A549 (cell line): ENCODE data around the gene TTC12. TPM values are rescaled to one million over a fixed set of nuclear protein-coding genes. Genes with fewer than 3 reads are reported as not detected.

ENCODE experiments used
- ATAC-seq, 2 experiments: fragments of 200-7000 bp in 1 of 2; fragments of >200 bp in 1 of 2; cut with Nextera tagmentation in 1 of 2; cut with Tn5 transposase in 1 of 2; 3 replicates each; pipeline versions ENCODE4 v1.8.0 to v1.9.1; 2018 to 2020; ENCODE audit warnings: mild to moderate bottlenecking in 1 of 2, moderate library complexity in 1 of 2
- CTCF ChIA-PET: fragments of 300-600 bp; sonication (Branson Sonifier 250); formaldehyde crosslinking; extraction: SDS; loops from one replicate; lab custom pipeline; 2021; ENCODE audit warnings: antibody characterized with exemption, inconsistent platforms; lab: Yijun Ruan, JAX
- POLR2A ChIA-PET: fragments of 350-600 bp; formaldehyde crosslinking; extraction: SDS; loops from one replicate; lab custom pipeline; 2021; ENCODE audit warnings: antibody characterized with exemption, inconsistent platforms; lab: Yijun Ruan, JAX
- DNase-seq, 2 experiments: peaks; one replicate each; pipeline versions ENCODE4 v3.0.0 to v3.0.0-alpha.2; 2011 to 2016; ENCODE audit warnings: low read depth in 1 of 2, low spot score in 1 of 2
- FAIRE-seq: peaks from 2 replicates; lab custom pipeline; 2011; peaks lifted over from hg19 to GRCh38; lab: Jason Lieb, UNC
- H3K27ac ChIP-seq, 2 experiments: fragments of >200 bp; sonication (Bioruptor Twin); formaldehyde crosslinking; 3 replicates each; pipeline ENCODE4 v1.5.1; 2016 to 2017
- H3K4me1 ChIP-seq: fragments of >200 bp; sonication (Bioruptor Twin); formaldehyde crosslinking; 3 replicates; pipeline ENCODE4 v1.6.1; 2016
- H3K4me2 ChIP-seq: fragments of >200 bp; sonication (Bioruptor Twin); formaldehyde crosslinking; 3 replicates; pipeline ENCODE4 v1.6.1; 2016
- H3K4me3 ChIP-seq: fragments of >200 bp; sonication (Bioruptor Twin); formaldehyde crosslinking; 3 replicates; pipeline ENCODE4 v1.5.1; 2016
- H3K9me3 ChIP-seq: fragments of >200 bp; sonication (Bioruptor Twin); formaldehyde crosslinking; 3 replicates; pipeline ENCODE4 v1.6.1; 2016
- BHLHE40 ChIP-seq: IDR thresholded peaks from 2 replicates; pipeline ENCODE4 v1.6.1; 2012; ENCODE audit warnings: low read depth, low read length, inconsistent platforms
- CBX2 ChIP-seq: fragments of 200-600 bp; sonication (generic); IDR thresholded peaks from 2 replicates; pipeline ENCODE4 v1.6.1; 2016; ENCODE audit warnings: low read depth, mild to moderate bottlenecking, borderline replicate concordance
- CEBPB ChIP-seq, 2 experiments: fragments of >200 bp in 1 of 2; sonication (Bioruptor Twin) in 1 of 2; formaldehyde crosslinking in 1 of 2; IDR thresholded peaks; 2 replicates each; pipeline ENCODE4 v1.6.1; 2012 to 2016
- CHD2 ChIP-seq: fragments of 150-350 bp; IDR thresholded peaks from 2 replicates; pipeline ENCODE4 v1.6.1; 2014; ENCODE audit warnings: low read length; ENCODE audit not compliant: partially characterized antibody
- EHMT2 ChIP-seq: fragments of 200-600 bp; sonication (generic); IDR thresholded peaks from 2 replicates; pipeline ENCODE4 v1.6.1; 2016; ENCODE audit warnings: antibody characterized with exemption, low read depth, mild to moderate bottlenecking, moderate library complexity
- HEYL ChIP-seq: fragments of 250-450 bp; sonication (Bioruptor Pico); IDR thresholded peaks from 2 replicates; pipeline ENCODE4 v1.8.0; 2021; ENCODE audit warnings: mild to moderate bottlenecking, moderate library complexity
- HOXB13 ChIP-seq: fragments of 250-450 bp; sonication (Bioruptor Pico); IDR thresholded peaks from 2 replicates; pipeline ENCODE4 v1.5.0; 2020; ENCODE audit warnings: low read depth, mild to moderate bottlenecking, moderate library complexity
- JUNB ChIP-seq: fragments of >200 bp; sonication (Bioruptor Twin); formaldehyde crosslinking; IDR thresholded peaks from 2 replicates; pipeline ENCODE4 v1.6.1; 2016
- KDM1A ChIP-seq: fragments of 200-600 bp; sonication (generic); IDR thresholded peaks from 2 replicates; pipeline ENCODE4 v1.6.1; 2016; ENCODE audit warnings: low read depth, mild to moderate bottlenecking
- KDM5A ChIP-seq: fragments of 200-600 bp; sonication (generic); IDR thresholded peaks from 2 replicates; pipeline ENCODE4 v1.6.1; 2016; ENCODE audit warnings: antibody characterized with exemption, mild to moderate bottlenecking
- MAZ ChIP-seq: fragments of 150-350 bp; IDR thresholded peaks from 2 replicates; pipeline ENCODE4 v1.6.1; 2014; ENCODE audit warnings: antibody characterized with exemption, low read depth, low read length, borderline replicate concordance
- NFE2L2 ChIP-seq: fragments of 150-350 bp; conservative IDR thresholded peaks from 2 replicates; pipeline ENCODE4 v1.6.1; 2014; ENCODE audit warnings: low read length
- NPAS2 ChIP-seq: fragments of 250-450 bp; sonication (Bioruptor Pico); IDR thresholded peaks from 2 replicates; pipeline ENCODE4 v1.8.0; 2022; ENCODE audit warnings: mild to moderate bottlenecking, moderate library complexity, borderline replicate concordance
- POLR2A ChIP-seq: IDR thresholded peaks from 2 replicates; pipeline ENCODE4 v1.6.1; 2012; ENCODE audit warnings: mild to moderate bottlenecking, low read length
- RARB ChIP-seq: fragments of 250-450 bp; sonication (Bioruptor Pico); IDR thresholded peaks from 2 replicates; pipeline ENCODE4 v1.8.0; 2021; ENCODE audit warnings: mild to moderate bottlenecking, moderate library complexity
- RFX5 ChIP-seq: fragments of 450-650 bp; IDR thresholded peaks from 2 replicates; pipeline ENCODE4 v1.7.1; 2014; ENCODE audit warnings: antibody characterized with exemption, mild to moderate bottlenecking, moderate library complexity
- SMC3 ChIP-seq: fragments of >200 bp; sonication (Bioruptor Twin); formaldehyde crosslinking; IDR thresholded peaks from 3 replicates; pipeline ENCODE4 v1.6.1; 2018; ENCODE audit warnings: inconsistent platforms
- ZFP36 ChIP-seq: fragments of 450-650 bp; IDR thresholded peaks from 2 replicates; pipeline ENCODE4 v1.6.1; 2014; ENCODE audit warnings: borderline replicate concordance; ENCODE audit not compliant: partially characterized antibody
- ZNF302 ChIP-seq: fragments of 250-450 bp; sonication (Bioruptor Pico); IDR thresholded peaks from 2 replicates; pipeline ENCODE4 v1.9.0; 2021; ENCODE audit warnings: inconsistent platforms, mild to moderate bottlenecking, moderate library complexity
- ZSCAN20 ChIP-seq: fragments of 250-450 bp; sonication (Bioruptor Pico); IDR thresholded peaks from 2 replicates; pipeline ENCODE4 v1.8.0; 2022; ENCODE audit warnings: mild to moderate bottlenecking, moderate library complexity
- WGBS: methylation state at CpG from one replicate; pipeline ENCODE4 v1.1.6; 2017; ENCODE audit errors: missing lambda C conversion rate; 5-methylcytosine and 5-hydroxymethylcytosine counted together
- polyA plus RNA-seq, 4 experiments: library from polyadenylated mRNA; depleted of rRNA in 3 of 4; stranded (reverse); fragments of >200 nt; fragmentation: RNase III in 1 of 4; extraction: RNeasy Plus Mini Kit Qiagen cat#74134 plus additional on column Dnase treatment in 1 of 4; gene quantifications; 2 replicates in 3 of 4; 3 replicates in 1 of 4; pipeline ENCODE4 v1.2.3, GENCODE V29; 2011 to 2017
- TF ChIP-seq, protein P1 (sequence below): fragments of 450-650 bp; IDR thresholded peaks from 2 replicates; pipeline ENCODE4 v1.6.1; 2014; ENCODE audit warnings: antibody characterized with exemption
- TF ChIP-seq, protein P2 (sequence below): fragments of >200 bp; sonication (Bioruptor Twin); formaldehyde crosslinking; IDR thresholded peaks from 2 replicates; pipeline ENCODE4 v1.6.1; 2016
- TF ChIP-seq, protein P3 (sequence below): fragments of 200-600 bp; sonication (generic); IDR thresholded peaks from 2 replicates; pipeline ENCODE4 v1.6.1; 2016; ENCODE audit warnings: antibody characterized with exemption, mild to moderate bottlenecking, moderate library complexity
- TF ChIP-seq, protein P4 (sequence below): fragments of >200 bp; sonication (Bioruptor Twin); formaldehyde crosslinking; IDR thresholded peaks from 3 replicates; pipeline ENCODE4 v1.6.1; 2016

TTC12 gene
- polyA plus RNA-seq, 2 of the 4 experiments (the other 2 are of a cell fraction) = 5.9 to 13.5 TPM

DNA sequence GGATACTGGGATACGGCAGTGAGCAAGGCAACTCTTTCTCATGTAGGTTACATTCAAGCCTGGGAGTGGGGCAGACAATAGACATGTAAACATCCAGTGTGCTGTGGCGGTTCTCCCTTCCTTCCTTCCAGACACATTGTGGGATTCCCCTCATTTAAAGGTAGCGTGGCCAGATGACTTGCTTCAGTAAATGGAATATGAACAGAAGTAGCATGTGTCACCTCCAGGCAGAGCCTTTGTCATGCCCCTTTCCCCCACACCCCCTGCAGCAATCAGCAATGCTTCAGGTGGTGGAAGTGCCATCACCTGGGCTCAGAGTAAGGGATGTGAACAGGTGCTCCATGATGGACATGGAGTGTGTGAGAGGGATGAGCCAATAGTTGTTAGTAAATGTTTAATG lies 34.8 kb upstream of the TTC12 start:
- FAIRE-seq (no peak), DNase-seq (no peak), ATAC-seq (no peak)
- no peak for TF ChIP-seq SMC3
- no peak for TF ChIP-seq NFE2L2
- no peak for TF ChIP-seq POLR2A
- no peak overlapping the region for H3K27ac ChIP-seq
- no peak overlapping the region for H3K4me3 ChIP-seq
- H3K4me2 ChIP-seq = no peak overlapping the region
- H3K4me1 ChIP-seq = no peaks in the 10 kb centered on the region
- CTCF ChIA-PET = no interaction called here
- 29% methylated on average over 3 of the region's 3 CpGs for WGBS
- H3K9me3 ChIP-seq = no peaks in the 10 kb centered on the region
- POLR2A ChIA-PET = no interaction called here

DNA sequence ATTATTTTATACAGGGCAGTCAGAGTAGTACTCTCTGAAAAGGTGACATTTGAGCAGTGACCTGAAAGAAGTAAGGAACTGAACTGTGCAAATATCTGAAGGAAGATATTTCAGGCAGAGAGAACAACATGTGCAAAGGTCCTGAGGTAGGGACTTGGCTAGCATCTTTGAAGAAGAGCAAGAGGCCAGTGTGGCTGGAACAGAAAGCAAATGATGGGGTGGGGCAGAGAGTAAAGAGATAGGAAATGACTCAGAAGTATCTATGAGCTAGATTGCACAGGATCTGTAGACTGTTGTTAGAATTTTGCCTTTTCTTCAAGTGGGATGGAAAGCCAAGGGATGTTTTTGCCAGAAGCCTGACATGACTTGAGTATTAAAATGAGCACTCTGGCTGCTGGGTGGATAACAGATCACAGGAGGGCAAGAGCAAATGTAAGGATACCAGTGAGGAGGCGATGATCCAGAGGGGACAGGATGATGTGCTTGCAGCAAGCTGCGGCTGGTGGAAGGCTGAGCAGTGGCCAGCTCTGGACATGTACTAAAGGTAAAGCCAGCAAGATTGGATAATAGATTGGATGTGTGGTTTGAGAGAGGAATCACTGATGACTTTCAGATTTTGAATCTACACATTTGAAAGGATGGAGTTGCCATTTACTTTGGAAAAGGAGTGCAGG lies 33.2 kb upstream of the TTC12 start:
- CTCF ChIA-PET = interaction anchor here (1.1 to 1.5 kb wide), 2 partner anchors 8 to 693 kb away, joined by 3 to 4 read pairs; no protein-coding TSS in a partner anchor
- Histone ChIP-seq H3K4me3 (no peak overlapping the region), H3K27ac (no peak overlapping the region), H3K9me3 (no peaks in the 10 kb centered on the region), H3K4me1 (no peaks in the 10 kb centered on the region), H3K4me2 (no peak overlapping the region)
- TF ChIP-seq ZSCAN20 (CRISPR knock-in tag) (no peak), ZFP36 (no peak), EHMT2 (no peak), NPAS2 (CRISPR knock-in tag) (no peak), NFE2L2 (no peak), JUNB (no peak), RFX5 (no peak), ZNF302 (CRISPR knock-in tag) (no peak)
- TF ChIP-seq, protein P1, sequence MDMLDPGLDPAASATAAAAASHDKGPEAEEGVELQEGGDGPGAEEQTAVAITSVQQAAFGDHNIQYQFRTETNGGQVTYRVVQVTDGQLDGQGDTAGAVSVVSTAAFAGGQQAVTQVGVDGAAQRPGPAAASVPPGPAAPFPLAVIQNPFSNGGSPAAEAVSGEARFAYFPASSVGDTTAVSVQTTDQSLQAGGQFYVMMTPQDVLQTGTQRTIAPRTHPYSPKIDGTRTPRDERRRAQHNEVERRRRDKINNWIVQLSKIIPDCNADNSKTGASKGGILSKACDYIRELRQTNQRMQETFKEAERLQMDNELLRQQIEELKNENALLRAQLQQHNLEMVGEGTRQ = no peak
- ATAC-seq (no peak), FAIRE-seq (no peak), DNase-seq (no peak)
- POLR2A ChIA-PET = no interaction called here
- 40% methylated on average over 2 of the region's 2 CpGs for WGBS

DNA sequence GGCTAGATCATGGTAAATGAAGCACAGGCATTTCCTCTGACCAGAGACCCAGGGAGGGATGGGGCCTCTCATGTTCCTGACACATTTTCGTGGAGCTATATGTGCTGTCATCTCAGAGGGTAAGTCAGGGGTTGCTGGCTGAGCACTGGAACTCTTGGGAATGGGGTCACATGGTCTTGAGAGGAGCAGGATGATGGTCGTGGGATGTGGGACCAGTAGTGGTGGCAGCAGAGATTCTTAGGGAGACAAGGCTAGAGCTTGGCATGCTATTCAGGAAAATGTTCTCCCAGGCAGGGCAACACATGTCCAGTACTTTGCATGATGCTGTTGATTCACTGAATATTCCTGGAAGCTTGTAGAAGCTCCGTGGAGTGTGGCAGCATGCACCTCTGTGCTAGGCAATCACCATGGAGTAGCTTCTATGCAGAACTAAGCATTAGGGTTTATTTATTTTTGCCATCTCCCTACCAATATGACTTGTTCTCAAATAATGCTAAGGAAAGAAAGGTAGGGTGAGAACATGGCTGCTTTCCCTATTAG lies 31.4 kb upstream of the TTC12 start:
- TF ChIP-seq NPAS2 (CRISPR knock-in tag) = no peak
- TF ChIP-seq CEBPB (IDR thresholded peaks at IDR 0.05) = no peak
- TF ChIP-seq KDM5A = no peak
- TF ChIP-seq MAZ = no peak
- TF ChIP-seq HEYL (CRISPR knock-in tag) = no peak
- no peak for TF ChIP-seq SMC3
- TF ChIP-seq RARB (CRISPR knock-in tag) = no peak
- TF ChIP-seq BHLHE40 = no peak
- no peak for TF ChIP-seq ZNF302 (CRISPR knock-in tag)
- no peak for TF ChIP-seq HOXB13
- TF ChIP-seq, all 56 proteins: peak for 0
- ChIA-PET CTCF (interaction anchor here (1.8 kb wide), 1 partner anchor 695 kb away, joined by 5 read pairs; no protein-coding TSS in a partner anchor), POLR2A (no interaction called here)
- H3K4me3 ChIP-seq = no peak overlapping the region
- H3K9me3 ChIP-seq = no peaks in the 10 kb centered on the region
- H3K4me1 ChIP-seq = no peaks in the 10 kb centered on the region
- 0% methylated on average over 1 of the region's 3 CpGs for WGBS
- H3K27ac ChIP-seq = no peak overlapping the region
- ATAC-seq = no peak
- H3K4me2 ChIP-seq = no peak overlapping the region
- FAIRE-seq = no peak
- DNase-seq = no peak

DNA sequence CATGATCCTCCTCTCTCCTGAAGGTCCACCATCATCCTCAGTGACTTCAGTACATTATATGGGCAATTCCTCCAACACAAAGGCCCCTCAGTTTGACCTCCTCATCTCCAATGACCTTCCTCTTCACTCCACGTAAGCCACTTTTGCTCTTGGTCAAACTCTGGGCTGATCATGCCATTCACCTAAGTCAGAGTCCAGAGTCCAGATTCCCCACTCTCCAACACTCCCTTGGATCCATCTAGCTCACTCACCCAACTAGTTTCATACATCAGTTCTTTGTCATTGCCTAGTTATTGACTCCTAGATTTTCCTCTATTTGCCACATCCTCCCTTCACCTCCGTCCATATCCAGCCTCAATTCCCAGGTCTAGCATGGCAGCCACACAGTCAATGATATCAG lies 30.5 kb upstream of the TTC12 start:
- ATAC-seq (no peak), FAIRE-seq (no peak), DNase-seq (no peak)
- H3K9me3 ChIP-seq = no peaks in the 10 kb centered on the region
- 0% methylated on average over 2 of the region's 2 CpGs for WGBS
- H3K4me2 ChIP-seq = no peak overlapping the region
- no peak overlapping the region for H3K4me3 ChIP-seq
- CTCF ChIA-PET = interaction anchor here (1.4 to 1.8 kb wide), 2 partner anchors 15 to 696 kb away, joined by 4 to 5 read pairs; no protein-coding TSS in a partner anchor
- POLR2A ChIA-PET = no interaction called here
- no peak overlapping the region for H3K27ac ChIP-seq
- no peaks in the 10 kb centered on the region for H3K4me1 ChIP-seq
- TF ChIP-seq, protein P2, sequence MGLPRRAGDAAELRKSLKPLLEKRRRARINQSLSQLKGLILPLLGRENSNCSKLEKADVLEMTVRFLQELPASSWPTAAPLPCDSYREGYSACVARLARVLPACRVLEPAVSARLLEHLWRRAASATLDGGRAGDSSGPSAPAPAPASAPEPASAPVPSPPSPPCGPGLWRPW = no peak
- TF ChIP-seq, protein P3, sequence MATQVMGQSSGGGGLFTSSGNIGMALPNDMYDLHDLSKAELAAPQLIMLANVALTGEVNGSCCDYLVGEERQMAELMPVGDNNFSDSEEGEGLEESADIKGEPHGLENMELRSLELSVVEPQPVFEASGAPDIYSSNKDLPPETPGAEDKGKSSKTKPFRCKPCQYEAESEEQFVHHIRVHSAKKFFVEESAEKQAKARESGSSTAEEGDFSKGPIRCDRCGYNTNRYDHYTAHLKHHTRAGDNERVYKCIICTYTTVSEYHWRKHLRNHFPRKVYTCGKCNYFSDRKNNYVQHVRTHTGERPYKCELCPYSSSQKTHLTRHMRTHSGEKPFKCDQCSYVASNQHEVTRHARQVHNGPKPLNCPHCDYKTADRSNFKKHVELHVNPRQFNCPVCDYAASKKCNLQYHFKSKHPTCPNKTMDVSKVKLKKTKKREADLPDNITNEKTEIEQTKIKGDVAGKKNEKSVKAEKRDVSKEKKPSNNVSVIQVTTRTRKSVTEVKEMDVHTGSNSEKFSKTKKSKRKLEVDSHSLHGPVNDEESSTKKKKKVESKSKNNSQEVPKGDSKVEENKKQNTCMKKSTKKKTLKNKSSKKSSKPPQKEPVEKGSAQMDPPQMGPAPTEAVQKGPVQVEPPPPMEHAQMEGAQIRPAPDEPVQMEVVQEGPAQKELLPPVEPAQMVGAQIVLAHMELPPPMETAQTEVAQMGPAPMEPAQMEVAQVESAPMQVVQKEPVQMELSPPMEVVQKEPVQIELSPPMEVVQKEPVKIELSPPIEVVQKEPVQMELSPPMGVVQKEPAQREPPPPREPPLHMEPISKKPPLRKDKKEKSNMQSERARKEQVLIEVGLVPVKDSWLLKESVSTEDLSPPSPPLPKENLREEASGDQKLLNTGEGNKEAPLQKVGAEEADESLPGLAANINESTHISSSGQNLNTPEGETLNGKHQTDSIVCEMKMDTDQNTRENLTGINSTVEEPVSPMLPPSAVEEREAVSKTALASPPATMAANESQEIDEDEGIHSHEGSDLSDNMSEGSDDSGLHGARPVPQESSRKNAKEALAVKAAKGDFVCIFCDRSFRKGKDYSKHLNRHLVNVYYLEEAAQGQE = no peak
- no peak for TF ChIP-seq CHD2
- TF ChIP-seq KDM1A = no peak
- no peak for TF ChIP-seq CEBPB (IDR thresholded peaks at IDR 0.05)
- no peak for TF ChIP-seq JUNB
- TF ChIP-seq CBX2 = no peak
- TF ChIP-seq HOXB13 = no peak
- no peak for TF ChIP-seq NFE2L2
- TF ChIP-seq NPAS2 (CRISPR knock-in tag) = no peak
- no peak for TF ChIP-seq SMC3
- TF ChIP-seq, protein P4, sequence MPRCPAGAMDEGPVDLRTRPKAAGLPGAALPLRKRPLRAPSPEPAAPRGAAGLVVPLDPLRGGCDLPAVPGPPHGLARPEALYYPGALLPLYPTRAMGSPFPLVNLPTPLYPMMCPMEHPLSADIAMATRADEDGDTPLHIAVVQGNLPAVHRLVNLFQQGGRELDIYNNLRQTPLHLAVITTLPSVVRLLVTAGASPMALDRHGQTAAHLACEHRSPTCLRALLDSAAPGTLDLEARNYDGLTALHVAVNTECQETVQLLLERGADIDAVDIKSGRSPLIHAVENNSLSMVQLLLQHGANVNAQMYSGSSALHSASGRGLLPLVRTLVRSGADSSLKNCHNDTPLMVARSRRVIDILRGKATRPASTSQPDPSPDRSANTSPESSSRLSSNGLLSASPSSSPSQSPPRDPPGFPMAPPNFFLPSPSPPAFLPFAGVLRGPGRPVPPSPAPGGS = no peak
